ENCODE measurements around the gene NFIX. TPM values are rescaled to one million over a fixed set of nuclear protein-coding genes. Genes with fewer than 3 reads are reported as not detected.

Gene NFIX
- total and polyA plus RNA-seq, 9 of the 15 experiments (the other 6 are each of a cell fraction or from before 2014, with no cell fraction given): 0.28 to 26.8 (median 5.4) TPM

DNA sequence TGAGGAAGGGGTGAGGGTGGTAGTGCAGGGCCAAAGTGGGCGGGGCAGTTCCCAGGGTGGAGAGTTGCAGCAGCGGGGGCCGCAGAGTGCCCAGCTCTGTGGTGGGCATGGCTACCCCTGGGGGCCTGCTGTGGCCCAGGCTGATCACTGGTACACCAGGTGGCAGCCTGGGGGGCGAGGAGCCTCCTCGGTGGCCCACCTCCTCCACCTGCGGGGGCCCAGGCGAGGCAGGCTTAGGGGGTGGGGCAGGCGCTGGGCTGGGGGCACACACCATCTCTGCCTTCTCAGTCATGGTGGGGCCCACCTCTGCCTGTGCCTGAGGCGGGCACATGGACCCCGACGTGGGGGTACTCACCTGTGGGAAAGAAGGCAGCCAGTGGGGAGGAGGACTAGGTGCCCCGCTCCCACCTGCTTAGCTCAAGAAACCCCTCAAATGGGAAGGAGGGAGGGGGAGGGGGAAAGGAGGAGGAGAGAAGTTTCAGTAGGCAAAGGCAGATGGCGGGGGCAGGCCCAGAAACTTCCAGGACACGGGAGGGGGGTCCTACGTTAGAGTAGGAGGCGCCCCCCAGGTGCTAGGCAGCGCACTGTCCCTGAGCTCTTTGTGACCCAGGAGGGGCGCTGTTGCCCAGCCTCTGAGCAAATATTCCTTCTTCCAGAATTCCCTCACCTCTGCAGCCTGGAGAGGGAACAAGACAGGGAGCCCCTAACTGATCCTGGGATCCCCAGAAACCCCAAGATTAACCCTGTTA is 105.7 kb downstream of the NFIX start (continued):
- TF ChIP-seq CTCF (IDR thresholded peaks at IDR 0.05 in 2 of 3, conservative IDR thresholded peaks at IDR 0.05 in 1 of 3; ENCODE audit: insufficient read depth in 2 of 3, low read depth in 1 of 3, low read length in 3 of 3) (peak; percentile 84 to 97 (median 94)), ZNF324 (CRISPR knock-in tag; IDR thresholded peaks at IDR 0.05) (no peak), ATF4 (CRISPR knock-in tag; IDR thresholded peaks at IDR 0.05) (no peak), CC2D1A (IDR thresholded peaks at IDR 0.05) (no peak), HLTF (IDR thresholded peaks at IDR 0.05) (no peak), PCBP2 (IDR thresholded peaks at IDR 0.05; ENCODE audit: low read depth, low read length, poor library complexity, severe bottlenecking) (no peak), DPF2 (IDR thresholded peaks at IDR 0.05) (no peak), TSHZ1 (CRISPR knock-in tag; IDR thresholded peaks at IDR 0.05) (no peak), ZBTB12 (CRISPR knock-in tag; IDR thresholded peaks at IDR 0.05) (no peak), NR0B1 (IDR thresholded peaks at IDR 0.05; ENCODE audit: partially characterized antibody) (no peak), MTA2 (IDR thresholded peaks at IDR 0.05; ENCODE audit: low read depth) (no peak), ZFX (CRISPR knock-in tag; IDR thresholded peaks at IDR 0.05) (no peak; the same call in 1 of the 2 replicates)
- TF ChIP-seq, protein P1, sequence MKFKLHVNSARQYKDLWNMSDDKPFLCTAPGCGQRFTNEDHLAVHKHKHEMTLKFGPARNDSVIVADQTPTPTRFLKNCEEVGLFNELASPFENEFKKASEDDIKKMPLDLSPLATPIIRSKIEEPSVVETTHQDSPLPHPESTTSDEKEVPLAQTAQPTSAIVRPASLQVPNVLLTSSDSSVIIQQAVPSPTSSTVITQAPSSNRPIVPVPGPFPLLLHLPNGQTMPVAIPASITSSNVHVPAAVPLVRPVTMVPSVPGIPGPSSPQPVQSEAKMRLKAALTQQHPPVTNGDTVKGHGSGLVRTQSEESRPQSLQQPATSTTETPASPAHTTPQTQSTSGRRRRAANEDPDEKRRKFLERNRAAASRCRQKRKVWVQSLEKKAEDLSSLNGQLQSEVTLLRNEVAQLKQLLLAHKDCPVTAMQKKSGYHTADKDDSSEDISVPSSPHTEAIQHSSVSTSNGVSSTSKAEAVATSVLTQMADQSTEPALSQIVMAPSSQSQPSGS (CRISPR knock-in tag; IDR thresholded peaks at IDR 0.05): no peak
- TF ChIP-seq, protein P2, sequence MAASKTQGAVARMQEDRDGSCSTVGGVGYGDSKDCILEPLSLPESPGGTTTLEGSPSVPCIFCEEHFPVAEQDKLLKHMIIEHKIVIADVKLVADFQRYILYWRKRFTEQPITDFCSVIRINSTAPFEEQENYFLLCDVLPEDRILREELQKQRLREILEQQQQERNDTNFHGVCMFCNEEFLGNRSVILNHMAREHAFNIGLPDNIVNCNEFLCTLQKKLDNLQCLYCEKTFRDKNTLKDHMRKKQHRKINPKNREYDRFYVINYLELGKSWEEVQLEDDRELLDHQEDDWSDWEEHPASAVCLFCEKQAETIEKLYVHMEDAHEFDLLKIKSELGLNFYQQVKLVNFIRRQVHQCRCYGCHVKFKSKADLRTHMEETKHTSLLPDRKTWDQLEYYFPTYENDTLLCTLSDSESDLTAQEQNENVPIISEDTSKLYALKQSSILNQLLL (CRISPR knock-in tag; IDR thresholded peaks at IDR 0.05; ENCODE audit: borderline replicate concordance): no peak
